Measurements from ENCODE around the gene SYCN. TPM values are rescaled to one million over a fixed set of nuclear protein-coding genes. Genes with fewer than 3 reads are reported as not detected.

The SYCN gene
- total RNA-seq, 1 donor from 2014 or later: not detected

DNA sequence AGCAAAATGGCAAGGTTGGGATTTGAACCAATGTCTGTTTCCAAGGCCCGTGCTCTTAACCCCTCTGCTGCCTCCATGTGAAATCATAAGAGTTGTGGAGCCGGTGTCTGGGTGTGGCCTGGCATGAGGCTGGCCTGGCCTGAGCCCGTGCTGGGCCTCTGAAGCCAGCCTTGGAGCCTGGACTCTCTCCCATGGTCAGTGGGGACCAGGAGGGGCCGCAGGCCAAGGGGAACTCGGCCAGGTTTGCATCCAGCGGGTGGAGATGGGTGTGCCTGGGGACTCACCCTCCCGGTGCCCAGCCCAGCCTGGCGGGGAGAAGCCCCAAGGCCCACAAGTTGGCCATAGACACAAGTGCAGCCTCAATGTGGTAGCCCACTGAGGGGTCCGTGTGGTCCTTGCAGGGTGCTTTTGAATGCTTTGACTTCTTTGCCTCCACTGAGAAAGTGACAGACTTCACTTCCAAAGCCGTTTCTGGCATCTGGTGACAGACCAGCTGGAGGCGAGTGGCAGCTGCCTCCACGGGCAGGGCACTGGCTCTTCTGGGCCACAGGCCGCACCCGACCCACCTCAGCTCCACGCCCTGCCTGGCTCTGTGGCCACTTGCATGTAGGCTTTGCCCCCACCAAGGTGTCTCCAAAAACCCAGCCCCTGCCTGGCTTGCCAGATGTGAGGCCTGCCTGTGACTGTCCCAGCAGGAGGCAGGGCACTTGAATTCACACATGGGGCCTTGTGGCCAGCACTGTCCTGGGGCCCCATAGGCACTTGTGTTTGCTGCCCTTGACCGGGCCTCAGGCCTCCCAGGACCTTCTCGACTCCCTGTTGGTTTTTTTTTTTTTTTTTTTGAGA lies 33.5 kb downstream of the SYCN start:
- H3K4me1 Mint-ChIP-seq (ENCODE audit: low read depth): no peaks in the 10 kb centered on the region
- H3K27me3 Mint-ChIP-seq (ENCODE audit: low read depth): no peaks in the 10 kb centered on the region
- intact Hi-C loops (cut with micrococcal nuclease): no loop called here
- H3K27ac Mint-ChIP-seq: no peak overlapping the region
- no peak overlapping the region for H3K4me3 Mint-ChIP-seq (ENCODE audit: low read depth)
- no peak for DNase-seq (ENCODE audit: low spot score)
- H3K9me3 Mint-ChIP-seq: no peaks in the 10 kb centered on the region
- H3K36me3 Mint-ChIP-seq (ENCODE audit: low read depth): peaks cover 5% of the 10 kb centered on the region

DNA sequence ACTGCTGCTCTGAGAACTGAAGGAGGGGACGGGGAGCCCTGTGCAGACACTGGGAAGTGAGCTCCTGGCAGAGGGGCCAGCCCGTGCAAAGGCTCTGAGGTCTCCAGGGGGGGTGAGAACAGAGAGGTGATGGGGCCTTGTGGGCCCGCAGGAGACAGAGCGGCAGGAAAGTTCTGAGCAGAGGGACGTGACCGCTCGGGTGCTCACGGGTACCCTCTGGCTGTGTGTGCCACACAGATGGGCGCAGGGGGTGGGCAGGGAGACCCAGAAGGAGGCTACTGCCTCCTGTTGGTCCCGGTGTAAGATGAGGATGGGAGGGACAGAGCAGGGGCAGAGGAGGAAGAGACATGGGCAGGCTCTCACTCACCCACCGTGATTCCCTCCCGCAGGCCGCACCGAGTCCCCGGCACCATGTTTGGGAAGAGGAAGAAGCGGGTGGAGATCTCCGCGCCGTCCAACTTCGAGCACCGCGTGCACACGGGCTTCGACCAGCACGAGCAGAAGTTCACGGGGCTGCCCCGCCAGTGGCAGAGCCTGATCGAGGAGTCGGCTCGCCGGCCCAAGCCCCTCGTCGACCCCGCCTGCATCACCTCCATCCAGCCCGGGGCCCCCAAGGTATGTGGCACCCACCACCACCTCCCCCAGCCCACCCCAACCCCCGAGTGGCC lies 34.8 kb downstream of the SYCN start:
- Mint-ChIP-seq H3K27ac (no peak overlapping the region), H3K36me3 (ENCODE audit: low read depth) (peaks cover 5% of the 10 kb centered on the region), H3K4me1 (ENCODE audit: low read depth) (no peaks in the 10 kb centered on the region), H3K4me3 (ENCODE audit: low read depth) (no peak overlapping the region), H3K9me3 (no peaks in the 10 kb centered on the region), H3K27me3 (ENCODE audit: low read depth) (no peaks in the 10 kb centered on the region)
- intact Hi-C loops (cut with micrococcal nuclease): no loop called here
- DNase-seq (ENCODE audit: low spot score): no peak

DNA sequence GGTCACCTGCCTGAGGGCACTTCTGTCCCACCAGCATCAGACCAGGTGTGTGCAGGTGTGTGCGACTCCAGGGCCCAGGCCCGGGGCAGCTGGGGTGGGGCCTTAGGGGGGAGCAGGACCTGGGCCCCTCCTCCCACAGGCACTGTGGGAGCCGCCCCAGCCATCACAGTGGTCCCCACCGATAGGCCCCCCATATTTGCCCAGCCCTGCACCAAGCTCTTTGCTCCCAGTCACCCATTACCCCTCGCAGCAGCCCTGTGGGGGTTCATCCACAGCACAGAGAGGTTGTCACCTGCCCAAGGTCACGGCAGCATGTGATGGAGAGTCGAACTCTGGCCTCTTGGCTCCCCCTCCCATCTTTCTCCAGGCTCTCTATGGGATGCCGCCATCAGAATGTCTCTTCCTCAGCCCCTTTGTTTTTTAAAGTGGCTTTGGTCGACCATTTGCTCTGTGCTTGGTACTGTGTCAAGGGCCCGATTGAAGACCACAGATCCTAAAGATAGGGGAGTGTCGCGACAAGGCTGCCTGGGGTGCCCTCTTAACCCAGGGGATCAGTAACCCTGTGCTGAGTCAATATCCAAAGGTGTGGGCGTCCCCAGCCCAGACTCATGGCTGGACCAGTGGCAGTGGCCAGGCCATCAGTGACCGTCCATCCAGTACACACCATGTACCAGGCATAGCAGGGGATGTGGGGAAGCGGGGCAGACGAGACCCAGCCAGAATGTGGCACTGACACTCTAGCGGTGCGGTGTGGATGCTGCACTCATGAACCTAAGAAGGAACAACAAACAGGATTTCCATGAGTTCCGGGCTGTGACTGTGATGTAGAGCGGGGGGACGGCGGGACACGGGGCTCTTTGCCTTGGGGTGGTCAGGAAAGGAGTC lies 35.6 kb downstream of the SYCN start:
- DNase-seq (ENCODE audit: low spot score): no peak
- Mint-ChIP-seq H3K4me1 (ENCODE audit: low read depth) (no peaks in the 10 kb centered on the region), H3K4me3 (ENCODE audit: low read depth) (no peak overlapping the region), H3K9me3 (no peaks in the 10 kb centered on the region), H3K27me3 (ENCODE audit: low read depth) (no peaks in the 10 kb centered on the region), H3K27ac (no peak overlapping the region), H3K36me3 (ENCODE audit: low read depth) (peaks cover 5% of the 10 kb centered on the region)
- intact Hi-C loops (cut with micrococcal nuclease): no loop called here

GRCh38 chr19:39167461-39168257 lies 36.4 kb downstream of the SYCN start:
- Mint-ChIP-seq H3K27ac (no peak overlapping the region), H3K4me3 (ENCODE audit: low read depth) (no peak overlapping the region), H3K4me1 (ENCODE audit: low read depth) (peaks cover 2% of the 10 kb centered on the region), H3K9me3 (no peaks in the 10 kb centered on the region), H3K27me3 (ENCODE audit: low read depth) (no peaks in the 10 kb centered on the region), H3K36me3 (ENCODE audit: low read depth) (peaks cover 5% of the 10 kb centered on the region)
- intact Hi-C loops (cut with micrococcal nuclease): no loop called here
- DNase-seq (ENCODE audit: low spot score): no peak

- Mint-ChIP-seq H3K9me3 (no peaks in the 10 kb centered on the region), H3K36me3 (ENCODE audit: low read depth) (peaks cover 5% of the 10 kb centered on the region), H3K4me3 (ENCODE audit: low read depth) (no peak overlapping the region), H3K4me1 (ENCODE audit: low read depth) (peaks cover 4% of the 10 kb centered on the region), H3K27ac (no peak overlapping the region), H3K27me3 (ENCODE audit: low read depth) (no peaks in the 10 kb centered on the region)
- DNase-seq (ENCODE audit: low spot score): no peak
- intact Hi-C loops (cut with micrococcal nuclease): no loop called here
These were observed 37.3 kb downstream of the SYCN start for GRCh38 chr19:39166571-39167391.

DNA sequence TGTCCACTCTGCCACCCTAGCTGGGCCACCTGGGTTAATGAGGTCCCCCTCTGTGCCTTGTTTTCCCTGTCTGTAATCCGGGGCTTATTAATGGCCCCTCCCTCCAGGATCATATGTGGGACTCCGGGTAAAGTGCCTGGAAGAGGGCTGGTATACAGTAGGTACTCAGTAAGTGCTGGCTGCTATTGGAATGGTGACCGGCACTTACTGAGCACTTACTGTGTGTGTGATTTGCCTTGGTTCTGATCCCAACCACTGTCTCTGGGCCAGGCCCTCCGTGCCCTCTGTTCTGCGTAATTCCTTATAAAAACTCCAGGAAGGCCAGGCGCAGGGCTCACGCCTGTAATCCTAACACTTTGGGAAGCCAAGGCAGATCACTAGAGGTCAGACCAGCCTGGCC lies 38.2 kb downstream of the SYCN start:
- H3K4me1 Mint-ChIP-seq (ENCODE audit: low read depth): peaks cover 4% of the 10 kb centered on the region
- no peak for DNase-seq (ENCODE audit: low spot score)
- H3K27ac Mint-ChIP-seq: no peak overlapping the region
- H3K36me3 Mint-ChIP-seq (ENCODE audit: low read depth): peaks cover 5% of the 10 kb centered on the region
- H3K27me3 Mint-ChIP-seq (ENCODE audit: low read depth): no peaks in the 10 kb centered on the region
- no peak overlapping the region for H3K4me3 Mint-ChIP-seq (ENCODE audit: low read depth)
- H3K9me3 Mint-ChIP-seq: no peaks in the 10 kb centered on the region
- intact Hi-C loops (cut with micrococcal nuclease): no loop called here

DNA sequence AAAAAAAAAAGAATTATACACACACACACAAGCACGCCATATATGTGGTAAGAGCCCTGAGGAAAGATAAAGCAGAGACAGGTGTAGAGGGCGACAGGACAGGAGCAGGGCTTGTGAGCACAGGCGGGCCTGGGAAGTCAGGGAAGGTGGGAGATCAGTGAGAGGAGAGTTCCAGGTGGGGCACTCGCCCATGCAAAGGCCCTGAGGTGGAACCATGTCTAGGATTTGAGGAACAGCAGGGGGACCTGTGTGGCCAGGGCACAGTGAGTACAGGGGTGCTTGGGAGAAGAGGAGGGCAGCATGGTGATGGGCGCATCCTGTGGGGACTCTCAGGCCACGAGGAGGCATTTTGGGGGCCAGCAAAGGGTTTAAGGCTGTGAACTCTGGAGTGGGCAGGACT lies 39.8 kb downstream of the SYCN start:
- no peaks in the 10 kb centered on the region for H3K9me3 Mint-ChIP-seq
- no peak overlapping the region for H3K4me3 Mint-ChIP-seq (ENCODE audit: low read depth)
- H3K27me3 Mint-ChIP-seq (ENCODE audit: low read depth): no peaks in the 10 kb centered on the region
- intact Hi-C loops (cut with micrococcal nuclease): no loop called here
- peaks cover 5% of the 10 kb centered on the region for H3K36me3 Mint-ChIP-seq (ENCODE audit: low read depth)
- DNase-seq (ENCODE audit: low spot score): no peak
- H3K4me1 Mint-ChIP-seq (ENCODE audit: low read depth): peaks cover 4% of the 10 kb centered on the region
- no peak overlapping the region for H3K27ac Mint-ChIP-seq

DNA sequence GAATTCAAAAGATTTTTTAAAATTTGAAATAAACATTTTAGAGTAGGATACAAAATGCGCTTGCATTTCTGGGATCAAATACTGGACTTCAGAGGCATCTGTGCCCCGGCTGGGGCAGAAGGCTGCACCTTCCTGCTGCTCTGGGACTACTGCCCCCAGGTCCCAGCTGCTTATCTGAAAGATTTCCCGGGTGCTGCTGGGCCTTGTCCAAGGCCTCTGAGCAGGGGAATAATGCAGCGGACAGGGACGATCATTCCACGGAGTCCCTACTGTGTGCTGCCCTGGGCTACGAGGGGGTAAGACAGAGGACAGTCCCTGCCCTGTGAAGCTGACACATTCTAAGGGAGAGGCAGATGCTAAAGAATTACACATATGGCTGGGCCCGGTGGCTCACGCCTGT lies 40.4 kb downstream of the SYCN start:
- Mint-ChIP-seq H3K4me3 (ENCODE audit: low read depth) (no peak overlapping the region), H3K36me3 (ENCODE audit: low read depth) (no peaks in the 10 kb centered on the region), H3K4me1 (ENCODE audit: low read depth) (peaks cover 4% of the 10 kb centered on the region), H3K27me3 (ENCODE audit: low read depth) (no peaks in the 10 kb centered on the region), H3K9me3 (no peaks in the 10 kb centered on the region), H3K27ac (no peak overlapping the region)
- no peak for DNase-seq (ENCODE audit: low spot score)
- intact Hi-C loops (cut with micrococcal nuclease): no loop called here

GRCh38 chr19:39162441-39163043 lies 41.5 kb downstream of the SYCN start:
- Mint-ChIP-seq H3K27ac (no peak overlapping the region), H3K4me1 (ENCODE audit: low read depth) (peaks cover 6% of the 10 kb centered on the region), H3K9me3 (no peaks in the 10 kb centered on the region), H3K27me3 (ENCODE audit: low read depth) (no peaks in the 10 kb centered on the region), H3K36me3 (ENCODE audit: low read depth) (no peaks in the 10 kb centered on the region), H3K4me3 (ENCODE audit: low read depth) (no peak overlapping the region)
- no peak for DNase-seq (ENCODE audit: low spot score)
- intact Hi-C loops (cut with micrococcal nuclease): no loop called here

- Mint-ChIP-seq H3K4me3 (ENCODE audit: low read depth) (no peak overlapping the region), H3K4me1 (ENCODE audit: low read depth) (peaks cover 11% of the 10 kb centered on the region), H3K27ac (no peak overlapping the region), H3K27me3 (ENCODE audit: low read depth) (no peaks in the 10 kb centered on the region), H3K36me3 (ENCODE audit: low read depth) (no peaks in the 10 kb centered on the region), H3K9me3 (no peaks in the 10 kb centered on the region)
- DNase-seq (ENCODE audit: low spot score): no peak
- intact Hi-C loops (cut with micrococcal nuclease): no loop called here
These were observed 43.0 kb downstream of the SYCN start for GRCh38 chr19:39160889-39161672.

- Mint-ChIP-seq H3K4me1 (ENCODE audit: low read depth) (peaks cover 11% of the 10 kb centered on the region), H3K4me3 (ENCODE audit: low read depth) (no peak overlapping the region), H3K9me3 (no peaks in the 10 kb centered on the region), H3K36me3 (ENCODE audit: low read depth) (no peaks in the 10 kb centered on the region), H3K27ac (no peak overlapping the region), H3K27me3 (ENCODE audit: low read depth) (no peaks in the 10 kb centered on the region)
- intact Hi-C loops (cut with micrococcal nuclease): no loop called here
- no peak for DNase-seq (ENCODE audit: low spot score)
These were observed 43.6 kb downstream of the SYCN start for GRCh38 chr19:39160523-39160861.
